ENCODE measurements around the gene VAV3. TPM values are rescaled to one million over a fixed set of nuclear protein-coding genes. Genes with fewer than 3 reads are reported as not detected.

Gene VAV3
- total RNA-seq, 1 experiment from 2014 or later = 38.2 TPM

DNA sequence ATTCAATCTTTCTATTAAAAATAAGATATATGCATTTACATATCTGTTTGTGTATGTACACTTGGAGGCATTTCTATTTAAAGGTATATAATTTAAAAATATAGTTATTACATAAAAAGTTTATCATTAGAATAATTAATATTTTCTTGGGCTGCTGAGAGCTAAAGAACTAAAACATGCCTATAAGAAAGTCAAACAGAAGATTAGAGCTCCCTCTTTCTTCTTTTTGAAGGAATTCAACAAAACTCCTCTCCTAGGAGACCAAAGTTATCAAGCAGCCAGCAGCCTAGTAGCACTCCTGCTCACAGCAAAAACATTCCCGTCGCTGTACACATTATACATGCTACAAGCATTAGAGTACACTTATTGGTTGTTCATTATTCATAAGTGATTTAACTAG, 216.4 kb downstream of the VAV3 start:
- intact Hi-C loops (cut with micrococcal nuclease; ENCODE audit: unreplicated experiment) = loop anchor here (2.0 to 5.0 kb wide), 3 partner anchors 84 to 221 kb away; no protein-coding TSS in a partner anchor

DNA sequence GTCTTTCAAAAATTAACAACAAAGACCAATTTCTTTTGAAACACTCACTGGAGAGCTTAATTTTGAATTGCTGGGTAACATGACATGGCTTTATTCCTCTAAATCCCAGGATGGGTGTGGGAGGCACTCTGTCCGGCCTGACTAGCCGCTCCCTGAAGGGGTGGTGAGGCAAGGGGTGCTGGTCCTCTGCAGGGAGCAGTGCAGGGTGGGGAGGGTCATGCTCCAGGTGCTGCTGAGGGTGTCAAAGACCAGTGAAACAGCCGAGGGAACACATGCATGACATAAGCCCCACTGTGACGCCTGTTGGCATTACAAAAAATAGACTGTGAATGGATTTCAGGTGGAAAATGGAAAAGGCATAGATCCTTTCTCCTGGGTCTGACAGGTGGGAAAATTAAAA, 223.7 kb downstream of the VAV3 start:
- no peak for DNase-seq
- Mint-ChIP-seq H3K4me1 (ENCODE audit: low read depth, unreplicated experiment) (no peaks in the 10 kb centered on the region), H3K36me3 (ENCODE audit: insufficient read depth, unreplicated experiment) (no peaks in the 10 kb centered on the region), H3K27me3 (ENCODE audit: unreplicated experiment) (no peaks in the 10 kb centered on the region), H3K4me3 (ENCODE audit: low read depth, unreplicated experiment) (no peak overlapping the region), H3K9me3 (ENCODE audit: low read depth, unreplicated experiment) (no peaks in the 10 kb centered on the region), H3K27ac (ENCODE audit: unreplicated experiment) (no peak overlapping the region)
- no TSS peak for BruUV-seq (replicated peaks)
- CTCF ChIA-PET = interaction anchor here (0.5 kb wide), 1 partner anchor 293 kb away, joined by 6 read pairs; no protein-coding TSS in a partner anchor
- TF ChIP-seq, protein P1, sequence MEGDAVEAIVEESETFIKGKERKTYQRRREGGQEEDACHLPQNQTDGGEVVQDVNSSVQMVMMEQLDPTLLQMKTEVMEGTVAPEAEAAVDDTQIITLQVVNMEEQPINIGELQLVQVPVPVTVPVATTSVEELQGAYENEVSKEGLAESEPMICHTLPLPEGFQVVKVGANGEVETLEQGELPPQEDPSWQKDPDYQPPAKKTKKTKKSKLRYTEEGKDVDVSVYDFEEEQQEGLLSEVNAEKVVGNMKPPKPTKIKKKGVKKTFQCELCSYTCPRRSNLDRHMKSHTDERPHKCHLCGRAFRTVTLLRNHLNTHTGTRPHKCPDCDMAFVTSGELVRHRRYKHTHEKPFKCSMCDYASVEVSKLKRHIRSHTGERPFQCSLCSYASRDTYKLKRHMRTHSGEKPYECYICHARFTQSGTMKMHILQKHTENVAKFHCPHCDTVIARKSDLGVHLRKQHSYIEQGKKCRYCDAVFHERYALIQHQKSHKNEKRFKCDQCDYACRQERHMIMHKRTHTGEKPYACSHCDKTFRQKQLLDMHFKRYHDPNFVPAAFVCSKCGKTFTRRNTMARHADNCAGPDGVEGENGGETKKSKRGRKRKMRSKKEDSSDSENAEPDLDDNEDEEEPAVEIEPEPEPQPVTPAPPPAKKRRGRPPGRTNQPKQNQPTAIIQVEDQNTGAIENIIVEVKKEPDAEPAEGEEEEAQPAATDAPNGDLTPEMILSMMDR (IDR thresholded peaks at IDR 0.05; ENCODE audit: unreplicated experiment) = no peak
- intact Hi-C loops (cut with micrococcal nuclease; ENCODE audit: unreplicated experiment) = no loop called here

More for the DNA sequence above, 216.4 kb downstream of the VAV3 start:
- Mint-ChIP-seq H3K27ac (ENCODE audit: unreplicated experiment) (no peak overlapping the region), H3K36me3 (ENCODE audit: insufficient read depth, unreplicated experiment) (no peaks in the 10 kb centered on the region), H3K4me1 (ENCODE audit: low read depth, unreplicated experiment) (no peaks in the 10 kb centered on the region), H3K9me3 (ENCODE audit: low read depth, unreplicated experiment) (no peaks in the 10 kb centered on the region), H3K4me3 (ENCODE audit: low read depth, unreplicated experiment) (no peak overlapping the region), H3K27me3 (ENCODE audit: unreplicated experiment) (no peaks in the 10 kb centered on the region)
- BruUV-seq (replicated peaks) = no TSS peak
- CTCF ChIA-PET = interaction anchor here (0.6 to 1.7 kb wide), 9 partner anchors 56 to 318 kb away, joined by 3 to 12 read pairs (median 3); no protein-coding TSS in a partner anchor
- DNase-seq = no peak
- TF ChIP-seq, protein P1 (IDR thresholded peaks at IDR 0.05; ENCODE audit: unreplicated experiment) = no peak

DNA sequence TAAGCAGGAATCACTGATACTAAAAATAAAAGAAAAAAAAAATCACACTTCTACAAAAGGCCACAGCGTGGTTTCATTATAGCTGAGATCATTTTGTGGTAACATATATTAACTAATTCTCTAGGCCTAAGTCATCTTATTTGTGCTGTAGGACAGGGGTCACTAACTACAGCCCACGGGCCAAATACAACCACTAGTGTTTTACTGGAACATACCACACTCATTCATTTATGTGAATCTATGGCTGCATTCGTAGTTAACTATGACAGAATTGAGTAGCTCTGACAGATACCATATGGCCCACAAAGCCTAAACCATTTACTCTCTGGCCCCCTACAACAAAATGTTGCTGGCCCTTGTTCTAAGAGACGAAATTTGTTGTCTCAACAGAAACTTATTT, 224.4 kb downstream of the VAV3 start:
- no TSS peak for BruUV-seq (replicated peaks)
- Mint-ChIP-seq H3K36me3 (ENCODE audit: insufficient read depth, unreplicated experiment) (no peaks in the 10 kb centered on the region), H3K4me3 (ENCODE audit: low read depth, unreplicated experiment) (no peak overlapping the region), H3K27ac (ENCODE audit: unreplicated experiment) (no peak overlapping the region), H3K4me1 (ENCODE audit: low read depth, unreplicated experiment) (no peaks in the 10 kb centered on the region), H3K9me3 (ENCODE audit: low read depth, unreplicated experiment) (no peaks in the 10 kb centered on the region), H3K27me3 (ENCODE audit: unreplicated experiment) (no peaks in the 10 kb centered on the region)
- intact Hi-C loops (cut with micrococcal nuclease; ENCODE audit: unreplicated experiment) = no loop called here
- CTCF ChIA-PET = interaction anchor here (0.5 kb wide), 1 partner anchor 294 kb away, joined by 6 read pairs; no protein-coding TSS in a partner anchor
- no peak for DNase-seq
- TF ChIP-seq, protein P1 (IDR thresholded peaks at IDR 0.05; ENCODE audit: unreplicated experiment) = no peak

DNA sequence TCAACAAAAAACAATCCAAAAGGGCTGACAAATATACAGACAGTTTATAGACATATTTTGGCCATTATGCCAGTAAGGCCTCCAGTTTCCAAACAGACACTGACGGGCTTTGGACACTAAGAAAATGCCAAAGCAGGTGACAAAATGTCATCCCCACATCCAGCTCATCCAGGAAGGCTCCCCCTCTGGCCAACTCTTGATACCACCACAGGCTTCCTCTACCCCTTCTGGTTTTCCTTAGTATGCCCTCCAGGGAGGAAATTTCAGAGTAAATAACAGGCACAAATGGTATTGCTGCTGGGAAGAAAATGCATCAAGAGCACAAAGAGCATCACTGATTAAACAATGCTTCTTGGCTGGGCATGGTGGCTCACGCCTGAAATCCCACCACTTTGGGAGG, 225.3 kb downstream of the VAV3 start:
- Mint-ChIP-seq H3K27me3 (ENCODE audit: unreplicated experiment) (no peaks in the 10 kb centered on the region), H3K4me3 (ENCODE audit: low read depth, unreplicated experiment) (no peak overlapping the region), H3K9me3 (ENCODE audit: low read depth, unreplicated experiment) (no peaks in the 10 kb centered on the region), H3K36me3 (ENCODE audit: insufficient read depth, unreplicated experiment) (no peaks in the 10 kb centered on the region), H3K27ac (ENCODE audit: unreplicated experiment) (no peak overlapping the region), H3K4me1 (ENCODE audit: low read depth, unreplicated experiment) (no peaks in the 10 kb centered on the region)
- no TSS peak for BruUV-seq (replicated peaks)
- DNase-seq = no peak
- intact Hi-C loops (cut with micrococcal nuclease; ENCODE audit: unreplicated experiment) = no loop called here
- CTCF ChIA-PET = no interaction called here
- TF ChIP-seq, protein P1 (IDR thresholded peaks at IDR 0.05; ENCODE audit: unreplicated experiment) = no peak

All from Calu3 (cell line).